WTC11 (cell line): ENCODE measurements around the gene F10. TPM values are rescaled to one million over a fixed set of nuclear protein-coding genes. Genes with fewer than 3 reads are reported as not detected.

Experiments used
- ATAC-seq: fragments of 200-7000 bp; cut with Tn5 transposase; 2 replicates; pipeline ENCODE4 v1.10.0; 2021; ENCODE audit warnings: mild to moderate bottlenecking, moderate library complexity
- CTCF ChIA-PET: fragments of 300-600 bp; sonication (Branson Sonifier 250); formaldehyde crosslinking; loops from one replicate; lab custom pipeline; 2021; ENCODE audit warnings: antibody characterized with exemption; lab: Charles Lee
- POLR2A ChIA-PET: fragments of 350-600 bp; sonication (Branson Sonifier 250); formaldehyde crosslinking; loops from one replicate; lab custom pipeline; 2021; ENCODE audit warnings: antibody characterized with exemption; lab: Charles Lee
- DNase-seq: peaks from one replicate; pipeline ENCODE4 v3.0.0; 2021; ENCODE audit warnings: low spot score
- H3K27ac Mint-ChIP-seq: 2 replicates; pipeline ENCODE4 v1.8.0; 2021; ENCODE audit warnings: mixed read lengths
- H3K27me3 Mint-ChIP-seq: 2 replicates; pipeline ENCODE4 v1.8.0; 2021; ENCODE audit warnings: low read depth, mild to moderate bottlenecking, moderate library complexity, mixed read lengths
- H3K36me3 Mint-ChIP-seq: 2 replicates; pipeline ENCODE4 v1.8.0; 2021; ENCODE audit warnings: mixed read lengths
- H3K4me1 Mint-ChIP-seq: 2 replicates; pipeline ENCODE4 v1.8.0; 2022; ENCODE audit warnings: mixed read lengths
- H3K4me3 Mint-ChIP-seq: 2 replicates; pipeline ENCODE4 v1.8.0; 2021; ENCODE audit warnings: mild to moderate bottlenecking, moderate library complexity, mixed read lengths
- H3K9me3 Mint-ChIP-seq: 2 replicates; pipeline ENCODE4 v1.8.0; 2021; ENCODE audit warnings: mixed read lengths
- AR ChIP-seq: fragments of 250-450 bp; sonication (Bioruptor Pico); IDR thresholded peaks from 2 replicates; pipeline ENCODE4 v1.9.0; 2021; ENCODE audit warnings: mild to moderate bottlenecking
- ARID4B ChIP-seq: sonication (generic); formaldehyde crosslinking; IDR thresholded peaks from 2 replicates; pipeline ENCODE4 v1.8.0; 2023; ENCODE audit warnings: missing genetic modification reagents, mild to moderate bottlenecking, borderline replicate concordance
- ATF2 ChIP-seq: sonication (generic); formaldehyde crosslinking; IDR thresholded peaks from 2 replicates; pipeline ENCODE4 v1.8.1; 2022; ENCODE audit warnings: low read depth, missing genetic modification reagents, borderline replicate concordance
- EMX1 ChIP-seq: fragments of 250-450 bp; sonication (Bioruptor Pico); IDR thresholded peaks from 2 replicates; pipeline ENCODE4 v1.8.0; 2021; ENCODE audit warnings: mild to moderate bottlenecking
- FOXJ3 ChIP-seq: sonication (generic); formaldehyde crosslinking; IDR thresholded peaks from 2 replicates; pipeline ENCODE4 v1.9.0; 2021; ENCODE audit warnings: missing genetic modification reagents, mild to moderate bottlenecking, borderline replicate concordance
- IRF1 ChIP-seq: sonication (generic); formaldehyde crosslinking; IDR thresholded peaks from 2 replicates; pipeline ENCODE4 v1.8.0; 2023; ENCODE audit warnings: missing genetic modification reagents
- NR3C1 ChIP-seq: sonication (generic); formaldehyde crosslinking; conservative IDR thresholded peaks from 2 replicates; pipeline ENCODE4 v1.8.1; 2023; ENCODE audit warnings: low read depth, mild to moderate bottlenecking, missing genetic modification reagents
- OVOL2 ChIP-seq: fragments of 250-450 bp; sonication (Bioruptor Pico); IDR thresholded peaks from 2 replicates; pipeline ENCODE4 v1.9.0; 2021; ENCODE audit warnings: mild to moderate bottlenecking, borderline replicate concordance
- PRDM15 ChIP-seq: sonication (generic); formaldehyde crosslinking; IDR thresholded peaks from 2 replicates; pipeline ENCODE4 v1.8.0; 2022; ENCODE audit warnings: missing genetic modification reagents
- PREB ChIP-seq: sonication (generic); formaldehyde crosslinking; IDR thresholded peaks from 2 replicates; pipeline ENCODE4 v1.8.1; 2022; ENCODE audit warnings: mild to moderate bottlenecking, missing genetic modification reagents, moderate library complexity, borderline replicate concordance
- RELA ChIP-seq: sonication (generic); formaldehyde crosslinking; IDR thresholded peaks from 2 replicates; pipeline ENCODE4 v1.8.1; 2022; ENCODE audit warnings: missing genetic modification reagents, mild to moderate bottlenecking, borderline replicate concordance
- SMAD4 ChIP-seq: sonication (generic); formaldehyde crosslinking; IDR thresholded peaks from 2 replicates; pipeline ENCODE4 v1.8.0; 2022; ENCODE audit warnings: mild to moderate bottlenecking, missing genetic modification reagents
- SOX15 ChIP-seq: fragments of 250-450 bp; sonication (Bioruptor Pico); IDR thresholded peaks from 2 replicates; pipeline ENCODE4 v1.9.0; 2021; ENCODE audit warnings: mild to moderate bottlenecking
- SP1 ChIP-seq: sonication (generic); formaldehyde crosslinking; conservative IDR thresholded peaks from 2 replicates; pipeline ENCODE4 v1.8.1; 2022; ENCODE audit warnings: missing genetic modification reagents
- TEAD4 ChIP-seq: sonication (generic); formaldehyde crosslinking; IDR thresholded peaks from 2 replicates; pipeline ENCODE4 v1.8.0; 2022; ENCODE audit warnings: mild to moderate bottlenecking, missing genetic modification reagents
- ZNF121 ChIP-seq: sonication (generic); formaldehyde crosslinking; IDR thresholded peaks from 2 replicates; pipeline ENCODE4 v1.8.0; 2023; ENCODE audit warnings: missing genetic modification reagents
- ZSCAN18 ChIP-seq: fragments of 250-450 bp; sonication (Bioruptor Pico); IDR thresholded peaks from 2 replicates; pipeline ENCODE4 v2.1.2; 2022; ENCODE audit warnings: mild to moderate bottlenecking, moderate library complexity
- total RNA-seq: library from RNA; stranded (reverse); gene quantifications from 3 replicates; pipeline ENCODE4 v1.2.3, GENCODE V29; 2021

F10 gene
- total RNA-seq, 1 experiment from 2014 or later: 0.87 TPM

GRCh38 chr13:113087923-113088690 lies 34.5 kb upstream of the F10 start:
- peaks cover 6% of the 10 kb centered on the region for H3K36me3 Mint-ChIP-seq
- no peak for ATAC-seq
- no peaks in the 10 kb centered on the region for H3K9me3 Mint-ChIP-seq
- peaks cover 14% of the 10 kb centered on the region for H3K4me1 Mint-ChIP-seq
- ChIA-PET CTCF (no interaction called here), POLR2A (no interaction called here)
- no peaks in the 10 kb centered on the region for H3K27me3 Mint-ChIP-seq
- no peak overlapping the region for H3K4me3 Mint-ChIP-seq
- DNase-seq: no peak
- TF ChIP-seq ATF2 (CRISPR knock-in tag) (no peak), SP1 (no peak), SMAD4 (CRISPR knock-in tag) (no peak), EMX1 (CRISPR knock-in tag) (no peak), OVOL2 (no peak), PREB (no peak), AR (CRISPR knock-in tag) (no peak), SOX15 (no peak), FOXJ3 (CRISPR knock-in tag) (no peak)
- TF ChIP-seq, all 79 proteins: peak for 0
- no peak overlapping the region for H3K27ac Mint-ChIP-seq

- ChIA-PET POLR2A (no interaction called here), CTCF (interaction anchor here (2.3 to 3.0 kb wide), 2 partner anchors 35 to 38 kb away, joined by 8 to 14 read pairs; partner anchors contain the start of gene F10)
- TF ChIP-seq ZNF121 (no peak), RELA (CRISPR knock-in tag) (no peak), ZSCAN18 (CRISPR knock-in tag) (no peak), IRF1 (CRISPR knock-in tag) (no peak), ARID4B (CRISPR knock-in tag) (no peak), NR3C1 (CRISPR knock-in tag) (no peak), TEAD4 (CRISPR knock-in tag) (no peak), PRDM15 (no peak)
- DNase-seq (no peak), ATAC-seq (no peak)
- H3K27ac Mint-ChIP-seq: no peak overlapping the region; the same call in 1 of the 2 replicates
- peaks cover 6% of the 10 kb centered on the region for H3K36me3 Mint-ChIP-seq
- H3K4me3 Mint-ChIP-seq: no peak overlapping the region
- H3K27me3 Mint-ChIP-seq: no peaks in the 10 kb centered on the region
- no peaks in the 10 kb centered on the region for H3K9me3 Mint-ChIP-seq
- H3K4me1 Mint-ChIP-seq: peaks cover 14% of the 10 kb centered on the region
Observed at GRCh38 chr13:113088691-113089020, 33.9 kb upstream of the F10 start.
